Astrocyte of the spinal cord (primary cell): ENCODE results near the gene FAM13C.

Experiments used
- DNase-seq: peaks from one replicate; pipeline ENCODE4 v3.0.0; 2011; ENCODE audit warnings: low read depth, low spot score
- H3K4me3 ChIP-seq: 2 replicates; pipeline ENCODE4 v1.5.1; 2011; ENCODE audit warnings: low read depth, mild to moderate bottlenecking, low read length, moderate library complexity
- CTCF ChIP-seq: IDR thresholded peaks from 2 replicates; pipeline ENCODE4 v1.5.1; 2012; ENCODE audit warnings: low read depth, mild to moderate bottlenecking, low read length, inconsistent platforms
- in situ Hi-C: cut with HindIII; loops from 2 replicates; pipeline ENCODE4 v1.10.0; 2017; ENCODE audit warnings: low sequenced_read_pairs

FAM13C gene

GRCh38 chr10:59270492-59270891 lies 91.9 kb downstream of the FAM13C start:
- DNase-seq = no peak
- in situ Hi-C loops = no loop called here
- H3K4me3 ChIP-seq = no peak overlapping the region
- TF ChIP-seq CTCF = no peak

DNA sequence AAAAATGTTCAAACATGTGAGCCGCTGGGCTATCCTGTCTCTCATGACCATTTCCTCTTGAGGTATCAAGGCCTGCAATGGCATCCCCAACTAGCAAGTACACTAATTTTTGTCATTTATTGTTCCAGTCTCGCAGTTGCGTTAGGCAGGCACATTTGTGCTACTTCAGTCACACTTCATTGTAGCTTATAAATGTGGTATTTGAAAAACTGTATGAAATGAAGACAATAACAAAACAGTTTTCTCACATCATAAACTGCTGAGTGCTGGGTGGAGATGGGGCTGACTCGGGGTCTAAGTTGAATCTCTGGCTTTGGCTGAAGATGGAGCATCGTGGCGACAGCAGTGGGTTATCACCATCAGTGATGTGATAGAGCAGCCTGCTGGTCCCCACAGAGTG lies 92.7 kb downstream of the FAM13C start:
- DNase-seq = no peak
- in situ Hi-C loops = no loop called here
- no peak overlapping the region for H3K4me3 ChIP-seq
- TF ChIP-seq CTCF = no peak

GRCh38 chr10:59268460-59268859 lies 93.9 kb downstream of the FAM13C start:
- DNase-seq = no peak
- no peak overlapping the region for H3K4me3 ChIP-seq
- TF ChIP-seq CTCF = no peak
- in situ Hi-C loops = no loop called here

DNA sequence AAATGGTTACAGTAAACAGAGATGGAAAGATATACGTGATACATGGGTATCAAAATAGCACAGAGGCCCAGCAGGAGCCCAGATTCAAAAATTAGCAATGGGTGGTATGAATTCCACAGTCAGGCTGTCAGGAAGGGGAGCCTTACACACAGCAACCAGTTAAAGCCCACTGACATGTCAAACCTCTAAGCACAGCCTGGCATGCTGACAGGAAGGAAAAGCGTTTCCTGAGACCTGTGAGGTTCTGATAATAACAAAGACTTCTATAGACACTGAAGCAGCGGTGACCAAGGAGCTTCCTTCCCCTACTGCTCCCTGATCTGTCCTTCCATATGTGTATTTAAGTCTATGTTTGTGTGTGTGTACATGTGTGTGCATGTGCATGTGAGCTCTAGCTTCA lies 96.0 kb downstream of the FAM13C start:
- in situ Hi-C loops = no loop called here
- DNase-seq = no peak
- no peak for TF ChIP-seq CTCF

DNA sequence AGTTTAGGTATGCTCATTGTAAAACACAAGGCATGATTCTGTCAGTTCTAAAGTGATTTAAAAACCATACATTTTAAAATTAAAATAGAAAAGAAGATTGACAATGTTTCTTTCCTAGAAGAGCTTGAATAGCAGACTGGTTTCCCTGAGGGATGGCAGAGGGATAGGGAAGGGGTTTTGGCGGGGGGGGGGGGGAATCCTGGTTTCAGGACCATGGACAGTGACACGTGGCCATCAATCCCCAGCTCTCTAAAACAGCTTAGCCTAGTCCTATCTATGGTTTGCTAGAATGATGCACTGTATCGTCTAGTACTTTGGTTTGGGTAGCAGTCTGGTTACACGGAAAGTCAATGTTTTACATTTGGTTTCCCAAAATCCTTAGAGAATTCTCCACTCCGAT lies 97.2 kb downstream of the FAM13C start:
- TF ChIP-seq CTCF = no peak
- H3K4me3 ChIP-seq = no peak overlapping the region
- no peak for DNase-seq
- in situ Hi-C loops = no loop called here

More for the DNA sequence above, 96.0 kb downstream of the FAM13C start:
- H3K4me3 ChIP-seq = no peak overlapping the region

- H3K4me3 ChIP-seq = no peak overlapping the region
- in situ Hi-C loops = no loop called here
- no peak for DNase-seq
- no peak for TF ChIP-seq CTCF
Measured at GRCh38 chr10:59258890-59259289, 103.5 kb downstream of the FAM13C start.

- H3K4me3 ChIP-seq = no peak overlapping the region
- in situ Hi-C loops = no loop called here
- DNase-seq = no peak
- TF ChIP-seq CTCF = no peak
Measured at GRCh38 chr10:59257224-59257623, 105.1 kb downstream of the FAM13C start.
